Fibroblast of mammary gland (primary cell): ENCODE data around the gene KATNAL1.
"Not testable (repeated sequence)": the region's sequence is repeated elsewhere in the genome, so short reads cannot be mapped to it uniquely, and the experiment has no call there.

Source experiments
- DNase-seq: peaks from one replicate; pipeline ENCODE4 v3.0.0-alpha.2; 2010; ENCODE audit warnings: low read depth
- H3K4me3 ChIP-seq: 2 replicates; pipeline ENCODE4 v1.5.1; 2011; ENCODE audit warnings: low read depth, mild to moderate bottlenecking, low read length, moderate library complexity; ENCODE audit not compliant: control insufficient read depth
- TF ChIP-seq, protein P1 (sequence below): conservative IDR thresholded peaks from 2 replicates; pipeline ENCODE4 v1.5.1; 2011; ENCODE audit warnings: low read depth, low read length, inconsistent platforms; ENCODE audit not compliant: control insufficient read depth, insufficient read depth

KATNAL1 gene

GRCh38 chr13:30300596-30300995, 6.8 kb downstream of the KATNAL1 start:
- no peak overlapping the region for H3K4me3 ChIP-seq
- DNase-seq, result no peak
- TF ChIP-seq, protein P1, sequence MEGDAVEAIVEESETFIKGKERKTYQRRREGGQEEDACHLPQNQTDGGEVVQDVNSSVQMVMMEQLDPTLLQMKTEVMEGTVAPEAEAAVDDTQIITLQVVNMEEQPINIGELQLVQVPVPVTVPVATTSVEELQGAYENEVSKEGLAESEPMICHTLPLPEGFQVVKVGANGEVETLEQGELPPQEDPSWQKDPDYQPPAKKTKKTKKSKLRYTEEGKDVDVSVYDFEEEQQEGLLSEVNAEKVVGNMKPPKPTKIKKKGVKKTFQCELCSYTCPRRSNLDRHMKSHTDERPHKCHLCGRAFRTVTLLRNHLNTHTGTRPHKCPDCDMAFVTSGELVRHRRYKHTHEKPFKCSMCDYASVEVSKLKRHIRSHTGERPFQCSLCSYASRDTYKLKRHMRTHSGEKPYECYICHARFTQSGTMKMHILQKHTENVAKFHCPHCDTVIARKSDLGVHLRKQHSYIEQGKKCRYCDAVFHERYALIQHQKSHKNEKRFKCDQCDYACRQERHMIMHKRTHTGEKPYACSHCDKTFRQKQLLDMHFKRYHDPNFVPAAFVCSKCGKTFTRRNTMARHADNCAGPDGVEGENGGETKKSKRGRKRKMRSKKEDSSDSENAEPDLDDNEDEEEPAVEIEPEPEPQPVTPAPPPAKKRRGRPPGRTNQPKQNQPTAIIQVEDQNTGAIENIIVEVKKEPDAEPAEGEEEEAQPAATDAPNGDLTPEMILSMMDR, result no peak

- no peak for DNase-seq
- TF ChIP-seq, protein P1, result no peak
- H3K4me3 ChIP-seq, result no peak overlapping the region
Observed at GRCh38 chr13:30299786-30300185, 7.6 kb downstream of the KATNAL1 start.

- DNase-seq, result no peak
- TF ChIP-seq, protein P1, result no peak
- H3K4me3 ChIP-seq, result no peak overlapping the region
Observed at GRCh38 chr13:30295116-30295515, 12.2 kb downstream of the KATNAL1 start.

DNA sequence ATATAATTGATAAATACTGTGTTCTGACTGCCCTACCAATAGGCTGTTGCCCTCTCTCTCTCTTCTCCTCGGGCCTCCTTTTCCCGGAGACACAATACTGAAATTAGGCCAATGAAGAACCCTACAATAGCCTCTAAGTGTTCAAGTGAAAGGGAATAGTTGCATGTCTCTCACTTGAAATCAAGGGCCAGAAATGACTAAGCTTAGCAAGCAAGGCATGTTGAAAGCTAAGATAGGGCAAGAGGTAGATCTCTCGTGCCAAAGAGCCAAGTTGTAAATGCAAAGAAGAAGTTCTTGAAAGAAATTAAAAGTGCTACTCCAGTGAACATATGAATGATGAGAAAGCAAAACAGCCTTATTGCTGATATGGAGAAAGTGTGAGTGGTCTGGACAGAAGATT, 13.3 kb downstream of the KATNAL1 start:
- TF ChIP-seq, protein P1, result no peak
- no peak overlapping the region for H3K4me3 ChIP-seq
- DNase-seq, result no peak

GRCh38 chr13:30292325-30292724, 15.0 kb downstream of the KATNAL1 start:
- no peak for DNase-seq
- TF ChIP-seq, protein P1, result no peak
- H3K4me3 ChIP-seq, result no peak overlapping the region

DNA sequence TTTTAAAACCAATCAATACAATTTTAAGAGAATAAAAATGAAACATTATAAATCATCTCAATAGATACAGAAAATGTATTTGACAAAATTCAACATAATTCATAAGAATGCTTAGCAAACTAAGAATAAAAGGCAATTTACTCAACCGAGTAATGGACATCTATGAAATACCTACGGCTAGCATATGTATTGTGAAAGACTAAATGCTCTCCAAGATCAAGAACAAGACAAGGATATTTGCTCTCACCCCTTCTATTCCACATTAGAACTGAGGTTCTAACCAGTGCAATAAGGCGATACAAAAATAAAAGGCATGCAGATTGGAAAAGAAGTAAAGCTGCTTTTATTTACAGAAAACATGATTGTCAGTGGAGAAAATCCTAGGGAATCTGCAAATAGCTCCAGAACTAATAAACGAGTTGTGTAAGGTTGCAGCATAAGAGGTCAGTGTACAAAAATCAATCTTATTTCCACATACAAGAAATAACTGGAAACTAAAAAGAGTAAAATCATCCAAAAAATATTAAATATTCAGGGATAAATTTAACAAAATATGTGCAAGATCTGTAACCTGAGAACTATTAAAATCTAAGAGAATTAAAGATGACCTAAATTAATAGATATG, 16.4 kb downstream of the KATNAL1 start:
- TF ChIP-seq, protein P1, result no peak
- H3K4me3 ChIP-seq, result no peak overlapping the region
- no peak for DNase-seq

- TF ChIP-seq, protein P1, result no peak
- no peak for DNase-seq
- no peak overlapping the region for H3K4me3 ChIP-seq
Observed at GRCh38 chr13:30289533-30289932, 17.8 kb downstream of the KATNAL1 start.

- DNase-seq, H3K4me3 ChIP-seq: not testable (repeated sequence)
Observed at GRCh38 chr13:30286059-30286458, 21.3 kb downstream of the KATNAL1 start.
